Measurements from ENCODE around the gene OSBPL6.

The OSBPL6 gene

GRCh38 chr2:178247250-178247649 lies 52.9 kb downstream of the OSBPL6 start:
- Histone ChIP-seq H4K20me1 (ENCODE audit: insufficient read depth, low read length, poor library complexity, severe bottlenecking) (no peaks in the 10 kb centered on the region), H3K9me2 (replicated peaks; ENCODE audit: low read depth, low read length) (no peaks in the 10 kb centered on the region), H2AFZ (ENCODE audit: low read length) (peak overlapping the region; percentile 69; the same call in 1 of the 2 replicates), H3K27me3 (ENCODE audit: insufficient read depth, low read length, poor library complexity, severe bottlenecking) (no peaks in the 10 kb centered on the region), H3K4me2 (ENCODE audit: low read depth, low read length, poor library complexity, severe bottlenecking) (no peak overlapping the region), H3K79me2 (ENCODE audit: insufficient read depth, low read length) (no peaks in the 10 kb centered on the region), H3K4me1 (ENCODE audit: insufficient read depth, low read length, poor library complexity, severe bottlenecking) (no peaks in the 10 kb centered on the region), H3K9me3 (ENCODE audit: insufficient read depth, low read depth, low read length) (no peaks in the 10 kb centered on the region), H3K4me3 (ENCODE audit: low read length, poor library complexity, severe bottlenecking) (no peak overlapping the region), H3F3A (ENCODE audit: low read depth) (no peaks in the 10 kb centered on the region), H3K36me3 (ENCODE audit: insufficient read depth, low read length) (no peaks in the 10 kb centered on the region), H3K9ac (ENCODE audit: low read depth, low read length, poor library complexity, severe bottlenecking) (no peak overlapping the region)
- TF ChIP-seq CTCF (conservative IDR thresholded peaks at IDR 0.05; ENCODE audit: low read length) (no peak), EZH2phosphoT487 (IDR thresholded peaks at IDR 0.05; ENCODE audit: borderline replicate concordance) (no peak)

GRCh38 chr2:178250429-178250828 lies 56.1 kb downstream of the OSBPL6 start:
- no peaks in the 10 kb centered on the region for H3K79me2 ChIP-seq (ENCODE audit: insufficient read depth, low read length)
- no peak overlapping the region for H2AFZ ChIP-seq (ENCODE audit: low read length)
- no peaks in the 10 kb centered on the region for H3F3A ChIP-seq (ENCODE audit: low read depth)
- H4K20me1 ChIP-seq (ENCODE audit: insufficient read depth, low read length, poor library complexity, severe bottlenecking) = no peaks in the 10 kb centered on the region
- no peaks in the 10 kb centered on the region for H3K9me2 ChIP-seq (replicated peaks; ENCODE audit: low read depth, low read length)
- H3K36me3 ChIP-seq (ENCODE audit: insufficient read depth, low read length) = no peaks in the 10 kb centered on the region
- TF ChIP-seq CTCF (conservative IDR thresholded peaks at IDR 0.05; ENCODE audit: low read length) (no peak), EZH2phosphoT487 (IDR thresholded peaks at IDR 0.05; ENCODE audit: borderline replicate concordance) (no peak)
- no peak overlapping the region for H3K4me2 ChIP-seq (ENCODE audit: low read depth, low read length, poor library complexity, severe bottlenecking)
- no peaks in the 10 kb centered on the region for H3K27me3 ChIP-seq (ENCODE audit: insufficient read depth, low read length, poor library complexity, severe bottlenecking)
- H3K4me3 ChIP-seq (ENCODE audit: low read length, poor library complexity, severe bottlenecking) = no peak overlapping the region
- H3K9me3 ChIP-seq (ENCODE audit: insufficient read depth, low read depth, low read length) = no peaks in the 10 kb centered on the region
- H3K9ac ChIP-seq (ENCODE audit: low read depth, low read length, poor library complexity, severe bottlenecking) = no peak overlapping the region
- H3K4me1 ChIP-seq (ENCODE audit: insufficient read depth, low read length, poor library complexity, severe bottlenecking) = no peaks in the 10 kb centered on the region

GRCh38 chr2:178251151-178251955 lies 57.0 kb downstream of the OSBPL6 start:
- TF ChIP-seq EZH2phosphoT487 (IDR thresholded peaks at IDR 0.05; ENCODE audit: borderline replicate concordance) (no peak), CTCF (conservative IDR thresholded peaks at IDR 0.05; ENCODE audit: low read length) (no peak)
- Histone ChIP-seq H3K79me2 (ENCODE audit: insufficient read depth, low read length) (no peaks in the 10 kb centered on the region), H2AFZ (ENCODE audit: low read length) (no peak overlapping the region), H3K27me3 (ENCODE audit: insufficient read depth, low read length, poor library complexity, severe bottlenecking) (no peaks in the 10 kb centered on the region), H3K4me1 (ENCODE audit: insufficient read depth, low read length, poor library complexity, severe bottlenecking) (no peaks in the 10 kb centered on the region), H4K20me1 (ENCODE audit: insufficient read depth, low read length, poor library complexity, severe bottlenecking) (no peaks in the 10 kb centered on the region), H3K9me2 (replicated peaks; ENCODE audit: low read depth, low read length) (no peaks in the 10 kb centered on the region), H3K9me3 (ENCODE audit: insufficient read depth, low read depth, low read length) (no peaks in the 10 kb centered on the region), H3K9ac (ENCODE audit: low read depth, low read length, poor library complexity, severe bottlenecking) (no peak overlapping the region), H3K36me3 (ENCODE audit: insufficient read depth, low read length) (no peaks in the 10 kb centered on the region), H3K4me3 (ENCODE audit: low read length, poor library complexity, severe bottlenecking) (no peak overlapping the region), H3K4me2 (ENCODE audit: low read depth, low read length, poor library complexity, severe bottlenecking) (no peak overlapping the region), H3F3A (ENCODE audit: low read depth) (no peaks in the 10 kb centered on the region)
